OCI-LY1 (cell line): Measurements from ENCODE around the gene ZNF175.

Experiments
- H2AFZ ChIP-seq: fragments of 200-600 bp; sonication (generic), shearing (Covaris generic); 2 replicates; pipeline ENCODE4 v1.6.0; 2014; ENCODE audit warnings: antibody characterized with exemption, mild to moderate bottlenecking, low read length
- H3F3A ChIP-seq: fragments of 200-600 bp; sonication (generic), shearing (Covaris generic); 2 replicates; pipeline ENCODE4 v1.6.0; 2014; ENCODE audit warnings: mild to moderate bottlenecking, antibody characterized with exemption, low read length, moderate library complexity; ENCODE audit not compliant: insufficient read depth
- H3K27ac ChIP-seq: fragments of 200-600 bp; sonication (generic); 2 replicates; pipeline ENCODE4 v1.5.1; 2014; ENCODE audit warnings: low read length, mixed run types, mild to moderate bottlenecking, low read depth; ENCODE audit not compliant: poor library complexity, severe bottlenecking
- H3K27me3 ChIP-seq: fragments of 200-600 bp; sonication (generic); 2 replicates; pipeline ENCODE4 v1.6.0; 2014; ENCODE audit warnings: antibody characterized with exemption, mild to moderate bottlenecking, low read length, moderate library complexity; ENCODE audit not compliant: insufficient read depth
- H3K36me3 ChIP-seq: fragments of 200-600 bp; sonication (generic); 2 replicates; pipeline ENCODE4 v1.6.1; 2014; ENCODE audit warnings: mild to moderate bottlenecking, antibody characterized with exemption, low read length, moderate library complexity, mixed read lengths; ENCODE audit not compliant: insufficient read depth
- H3K4me1 ChIP-seq: fragments of 200-600 bp; sonication (generic); 2 replicates; pipeline ENCODE4 v1.5.1; 2014; ENCODE audit warnings: mild to moderate bottlenecking, low read length, moderate library complexity; ENCODE audit not compliant: insufficient read depth, severe bottlenecking
- H3K4me2 ChIP-seq: fragments of 200-600 bp; sonication (generic), shearing (Covaris generic); 2 replicates; pipeline ENCODE4 v1.6.1; 2014; ENCODE audit warnings: low read length
- H3K4me3 ChIP-seq: fragments of 200-600 bp; sonication (generic); 2 replicates; pipeline ENCODE4 v1.5.1; 2014; ENCODE audit warnings: low read length, low read depth, mild to moderate bottlenecking, mixed read lengths; ENCODE audit not compliant: poor library complexity, severe bottlenecking
- H3K79me2 ChIP-seq: fragments of 200-600 bp; shearing (Covaris generic); 2 replicates; pipeline ENCODE4 v1.6.1; 2016; ENCODE audit warnings: mixed run types, low read length, mixed read lengths; ENCODE audit not compliant: insufficient read depth
- H3K9ac ChIP-seq: fragments of 200-600 bp; sonication (generic), shearing (Covaris generic); 2 replicates; pipeline ENCODE4 v1.6.1; 2014; ENCODE audit warnings: mild to moderate bottlenecking, low read length, mixed read lengths
- H3K9me2 ChIP-seq: fragments of 200-600 bp; sonication (generic), shearing (Covaris generic); 2 replicates; pipeline ENCODE4 v1.6.1; 2014; ENCODE audit warnings: low read depth, mild to moderate bottlenecking, low read length, mixed read lengths
- H3K9me3 ChIP-seq: fragments of 200-600 bp; shearing (Covaris generic); 2 replicates; pipeline ENCODE4 v1.6.1; 2014; ENCODE audit warnings: low read length, mixed read lengths
- H4K20me1 ChIP-seq: fragments of 200-600 bp; sonication (generic), shearing (Covaris generic); 2 replicates; pipeline ENCODE4 v1.6.0; 2016; ENCODE audit warnings: mild to moderate bottlenecking, low read length; ENCODE audit not compliant: insufficient read depth
- EZH2 ChIP-seq: fragments of 200-600 bp; sonication (generic), shearing (Covaris generic); IDR thresholded peaks from 2 replicates; pipeline ENCODE4 v1.8.0; 2017; ENCODE audit warnings: borderline replicate concordance, mixed run types, mild to moderate bottlenecking, antibody characterized with exemption, low read length, moderate library complexity, mixed read lengths
- TF ChIP-seq, protein P1 (sequence below): fragments of 200-600 bp; sonication (generic), shearing (Covaris generic); IDR thresholded peaks from 2 replicates; pipeline ENCODE4 v1.5.1; 2017; ENCODE audit warnings: mild to moderate bottlenecking, antibody characterized with exemption, low read length, moderate library complexity, mixed read lengths

The ZNF175 gene

DNA sequence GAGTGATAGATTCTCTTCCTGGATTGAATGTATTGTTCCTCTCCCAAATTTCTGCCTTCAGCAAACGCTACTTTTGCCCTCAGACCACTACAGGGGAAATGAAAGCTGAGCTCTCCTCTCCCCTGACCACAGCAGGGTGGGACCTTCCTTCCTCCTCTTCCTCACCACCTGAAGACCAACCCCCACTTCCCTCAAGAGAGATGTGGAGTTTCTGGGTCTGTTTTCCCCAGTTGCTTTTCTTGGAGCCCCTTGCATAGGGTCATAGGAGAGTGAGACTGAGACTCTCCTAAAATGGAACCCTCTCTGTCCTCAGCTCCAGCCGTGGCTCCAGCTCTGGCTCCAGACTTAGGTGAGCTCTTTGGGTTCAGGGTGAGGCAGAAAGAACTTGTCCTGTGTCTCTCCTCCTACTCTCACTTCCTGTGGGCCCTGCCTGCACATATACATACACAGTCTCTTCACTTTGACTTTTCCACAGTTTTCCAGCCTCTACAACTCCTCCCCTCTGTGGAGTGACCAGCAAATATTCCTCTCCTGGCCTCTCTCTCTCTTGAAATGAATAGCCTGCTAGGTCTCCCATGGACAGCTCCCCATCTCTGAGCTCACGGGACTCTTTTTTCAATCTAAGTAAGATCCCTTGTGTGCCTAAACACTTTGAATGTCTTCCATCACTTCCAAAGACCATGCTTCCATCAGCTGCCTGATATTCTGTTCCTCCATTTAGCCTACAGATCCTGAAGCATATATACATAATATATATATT lies 19.2 kb upstream of the ZNF175 start:
- no peaks in the 10 kb centered on the region for H3K9me3 ChIP-seq
- no peaks in the 10 kb centered on the region for H3K4me1 ChIP-seq
- H3K4me3 ChIP-seq, result no peak overlapping the region
- H3K79me2 ChIP-seq, result no peaks in the 10 kb centered on the region
- 0 out of 2 replicates have a peak, but pooled peaks cover 5% of the 10 kb centered on the region for H3K27me3 ChIP-seq
- H3K36me3 ChIP-seq, result no peaks in the 10 kb centered on the region
- H3K9me2 ChIP-seq, result no peaks in the 10 kb centered on the region
- H3F3A ChIP-seq, result no peaks in the 10 kb centered on the region
- H2AFZ ChIP-seq, result no peak overlapping the region
- TF ChIP-seq, protein P1, sequence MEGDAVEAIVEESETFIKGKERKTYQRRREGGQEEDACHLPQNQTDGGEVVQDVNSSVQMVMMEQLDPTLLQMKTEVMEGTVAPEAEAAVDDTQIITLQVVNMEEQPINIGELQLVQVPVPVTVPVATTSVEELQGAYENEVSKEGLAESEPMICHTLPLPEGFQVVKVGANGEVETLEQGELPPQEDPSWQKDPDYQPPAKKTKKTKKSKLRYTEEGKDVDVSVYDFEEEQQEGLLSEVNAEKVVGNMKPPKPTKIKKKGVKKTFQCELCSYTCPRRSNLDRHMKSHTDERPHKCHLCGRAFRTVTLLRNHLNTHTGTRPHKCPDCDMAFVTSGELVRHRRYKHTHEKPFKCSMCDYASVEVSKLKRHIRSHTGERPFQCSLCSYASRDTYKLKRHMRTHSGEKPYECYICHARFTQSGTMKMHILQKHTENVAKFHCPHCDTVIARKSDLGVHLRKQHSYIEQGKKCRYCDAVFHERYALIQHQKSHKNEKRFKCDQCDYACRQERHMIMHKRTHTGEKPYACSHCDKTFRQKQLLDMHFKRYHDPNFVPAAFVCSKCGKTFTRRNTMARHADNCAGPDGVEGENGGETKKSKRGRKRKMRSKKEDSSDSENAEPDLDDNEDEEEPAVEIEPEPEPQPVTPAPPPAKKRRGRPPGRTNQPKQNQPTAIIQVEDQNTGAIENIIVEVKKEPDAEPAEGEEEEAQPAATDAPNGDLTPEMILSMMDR, result no peak
- no peak for TF ChIP-seq EZH2
- H3K4me2 ChIP-seq, result no peak overlapping the region
- no peak overlapping the region for H3K27ac ChIP-seq
- no peaks in the 10 kb centered on the region for H4K20me1 ChIP-seq
- H3K9ac ChIP-seq, result no peak overlapping the region

DNA sequence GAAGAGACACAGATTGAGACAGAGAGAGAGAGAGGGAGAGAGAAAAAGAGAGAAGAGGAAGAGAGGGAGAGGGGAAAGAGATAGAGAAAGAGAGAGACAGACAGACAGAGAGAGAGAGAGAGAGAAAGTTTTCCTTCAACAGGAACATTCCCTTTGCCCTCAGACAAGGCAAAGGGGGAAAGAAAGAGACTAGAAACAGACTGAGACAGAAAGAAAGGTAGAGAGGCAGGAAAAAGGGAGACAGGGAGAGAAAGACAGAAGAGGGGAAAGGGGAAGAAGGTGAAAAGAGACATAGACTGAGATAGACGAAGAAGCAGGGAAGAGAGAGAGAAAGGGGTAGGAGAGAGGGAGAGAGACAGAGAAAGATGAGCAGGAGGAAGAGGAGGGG lies 18.5 kb upstream of the ZNF175 start:
- Histone ChIP-seq H3K4me2 (no peak overlapping the region), H4K20me1 (no peaks in the 10 kb centered on the region), H3K4me1 (no peaks in the 10 kb centered on the region), H3K36me3 (no peaks in the 10 kb centered on the region), H2AFZ (no peak overlapping the region), H3K9ac (no peak overlapping the region), H3F3A (no peaks in the 10 kb centered on the region), H3K9me3 (no peaks in the 10 kb centered on the region), H3K9me2 (no peaks in the 10 kb centered on the region), H3K79me2 (no peaks in the 10 kb centered on the region), H3K27me3 (no peaks in the 10 kb centered on the region), H3K27ac (no peak overlapping the region), H3K4me3 (no peak overlapping the region)
- TF ChIP-seq EZH2, result no peak
- TF ChIP-seq, protein P1, result no peak

DNA sequence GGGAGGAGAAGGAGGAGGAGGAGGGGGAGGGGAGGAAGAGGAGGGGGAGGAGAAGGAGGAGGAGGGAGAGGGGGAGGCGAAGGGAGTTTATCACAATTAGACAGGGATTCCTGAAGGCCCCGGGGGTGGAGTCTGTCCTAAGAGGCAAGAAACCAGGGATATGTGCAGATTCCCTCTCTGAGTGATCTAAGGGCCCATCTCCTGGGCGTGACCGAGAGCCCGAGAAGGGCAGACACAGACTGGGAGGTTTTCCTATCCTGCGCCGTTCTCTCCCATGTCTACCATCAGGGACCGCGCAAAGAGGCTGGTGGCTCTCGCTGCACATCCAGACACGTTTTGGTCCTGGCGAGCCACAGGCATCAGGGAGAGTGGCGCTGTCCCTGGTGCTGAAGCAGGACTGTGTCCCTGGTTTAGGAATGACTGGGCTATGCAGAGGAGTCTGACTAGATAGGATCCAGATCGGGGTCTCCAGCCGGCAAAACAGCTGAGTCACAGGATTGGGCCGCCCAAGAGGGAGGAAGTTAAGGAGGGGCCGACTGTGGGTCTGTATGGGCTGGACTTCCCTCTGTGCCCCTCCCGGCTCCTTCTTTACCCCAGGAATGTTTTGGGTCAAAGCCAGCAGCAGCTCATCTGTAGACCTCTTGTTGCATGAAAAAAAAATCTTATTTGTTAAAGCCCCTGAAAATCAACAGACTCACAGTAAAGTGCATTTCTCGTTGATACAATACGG lies 17.9 kb upstream of the ZNF175 start:
- H3K9ac ChIP-seq, result no peak overlapping the region
- no peak overlapping the region for H2AFZ ChIP-seq
- TF ChIP-seq, protein P1, result no peak
- no peak for TF ChIP-seq EZH2
- no peaks in the 10 kb centered on the region for H3K4me1 ChIP-seq
- no peaks in the 10 kb centered on the region for H3K79me2 ChIP-seq
- no peak overlapping the region for H3K4me3 ChIP-seq
- no peaks in the 10 kb centered on the region for H3K9me3 ChIP-seq
- no peak overlapping the region for H3K4me2 ChIP-seq
- H3K9me2 ChIP-seq, result no peaks in the 10 kb centered on the region
- H4K20me1 ChIP-seq, result no peaks in the 10 kb centered on the region
- H3K27me3 ChIP-seq, result no peaks in the 10 kb centered on the region
- no peaks in the 10 kb centered on the region for H3F3A ChIP-seq
- H3K36me3 ChIP-seq, result no peaks in the 10 kb centered on the region
- H3K27ac ChIP-seq, result no peak overlapping the region
